ENCODE data around the gene CD8B. TPM values are rescaled to one million over a fixed set of nuclear protein-coding genes. Genes with fewer than 3 reads are reported as not detected.

CD8B gene
- total and polyA plus RNA-seq, 9 of the 15 experiments (the other 6 are each of a cell fraction or from before 2014, with no cell fraction given): not detected

- no peak for DNase-seq (ENCODE audit: extremely low read depth in 1 of 4, low spot score in 3 of 4)
Observed at GRCh38 chr2:86790134-86790675, 71.5 kb downstream of the CD8B start.

GRCh38 chr2:86789687-86790133 is 72.0 kb downstream of the CD8B start:
- H3K4me3 ChIP-seq: no peak overlapping the region
- no peaks in the 10 kb centered on the region for H3K79me2 ChIP-seq (ENCODE audit: control insufficient read depth, insufficient read depth, low read length)
- H3K36me3 ChIP-seq (ENCODE audit: control insufficient read depth, insufficient read depth, low read length): no peaks in the 10 kb centered on the region
- in situ Hi-C loops (cut with MboI) (no loop called here), intact Hi-C loops (cut with micrococcal nuclease) (no loop called here)
- peaks cover 27 to 52% of the 10 kb centered on the region in 2 experiments; a peak in 4 of 5 replicates for H3K27me3 ChIP-seq (ENCODE audit: control insufficient read depth in 2 of 2, insufficient read depth in 2 of 2, low read length in 2 of 2)
- ChIA-PET CTCF (ENCODE audit: low intra/inter-chr PET ratio) (no interaction called here), POLR2A (interaction anchor here (0.7 kb wide), 1 partner anchor 10 kb away, joined by 3 read pairs; no protein-coding TSS in a partner anchor)
- FAIRE-seq (no peak), ATAC-seq (no peak), DNase-seq (ENCODE audit: extremely low read depth in 1 of 4, low spot score in 3 of 4) (no peak)
- no peak overlapping the region for H3K4me2 ChIP-seq (ENCODE audit: insufficient read depth, low read length)
- TF ChIP-seq ZNF175 (CRISPR knock-in tag; IDR thresholded peaks at IDR 0.05; ENCODE audit: low read depth): no peak
- no peak for TF ChIP-seq MBD2 (IDR thresholded peaks at IDR 0.05; ENCODE audit: borderline replicate concordance, low read depth)
- no peak for TF ChIP-seq NR2F6 (CRISPR knock-in tag; IDR thresholded peaks at IDR 0.05)
- WGBS (ENCODE audit: insufficient coverage, low coverage, missing lambda C conversion rate): 45% methylated on average over 20 of the region's 40 CpGs
- H2AFZ ChIP-seq (ENCODE audit: low read depth, low read length): no peak overlapping the region
- no peak overlapping the region for H3K9ac ChIP-seq (ENCODE audit: insufficient read depth in 1 of 2, low read depth in 2 of 2, low read length in 2 of 2)
- H4K20me1 ChIP-seq (replicated peaks; ENCODE audit: control insufficient read depth, insufficient read depth, low read length): no peaks in the 10 kb centered on the region
- H3K9me3 ChIP-seq (replicated peaks; ENCODE audit: control insufficient read depth, insufficient read depth, low read depth, low read length): no peaks in the 10 kb centered on the region
- BruUV-seq (replicated peaks): no TSS peak
- peaks cover 4% of the 10 kb centered on the region for H3K9me1 ChIP-seq (ENCODE audit: control insufficient read depth, insufficient read depth, low read length)
- H3K27ac ChIP-seq (ENCODE audit: extremely low read depth, low read depth, low read length): no peak overlapping the region
- peaks cover 0 to 17% of the 10 kb centered on the region in 2 experiments; a peak in 2 of 5 replicates for H3K4me1 ChIP-seq (replicated peaks in 1 of 2; ENCODE audit: control insufficient read depth in 2 of 2, insufficient read depth in 2 of 2, low read length in 2 of 2)

More at GRCh38 chr2:86790134-86790675, 71.5 kb downstream of the CD8B start:
- TF ChIP-seq KHSRP (IDR thresholded peaks at IDR 0.05) (no peak), BCOR (IDR thresholded peaks at IDR 0.05) (0 out of 2 replicates have a peak, but pooled peaks have one; percentile 24), TSC22D4 (tag; IDR thresholded peaks at IDR 0.05) (no peak), RBM25 (IDR thresholded peaks at IDR 0.05; ENCODE audit: low read depth, low read length, severe bottlenecking) (peak; percentile 57)
- Histone ChIP-seq H3K9ac (ENCODE audit: insufficient read depth in 1 of 2, low read depth in 2 of 2, low read length in 2 of 2) (no peak overlapping the region), H3K27ac (ENCODE audit: extremely low read depth, low read depth, low read length) (no peak overlapping the region), H3K36me3 (ENCODE audit: control insufficient read depth, insufficient read depth, low read length) (no peaks in the 10 kb centered on the region), H3K27me3 (ENCODE audit: control insufficient read depth in 2 of 2, insufficient read depth in 2 of 2, low read length in 2 of 2) (peaks cover 24 to 51% of the 10 kb centered on the region in 2 experiments; a peak in 4 of 5 replicates), H3K79me2 (ENCODE audit: control insufficient read depth, insufficient read depth, low read length) (no peaks in the 10 kb centered on the region), H3K4me2 (ENCODE audit: insufficient read depth, low read length) (no peak overlapping the region), H3K4me3 (no peak overlapping the region), H4K20me1 (replicated peaks; ENCODE audit: control insufficient read depth, insufficient read depth, low read length) (no peaks in the 10 kb centered on the region), H3K9me3 (replicated peaks; ENCODE audit: control insufficient read depth, insufficient read depth, low read depth, low read length) (no peaks in the 10 kb centered on the region), H2AFZ (ENCODE audit: low read depth, low read length) (no peak overlapping the region), H3K9me1 (ENCODE audit: control insufficient read depth, insufficient read depth, low read length) (peaks cover 4% of the 10 kb centered on the region), H3K4me1 (replicated peaks in 1 of 2; ENCODE audit: control insufficient read depth in 2 of 2, insufficient read depth in 2 of 2, low read length in 2 of 2) (peaks cover 0 to 17% of the 10 kb centered on the region in 2 experiments; a peak in 2 of 5 replicates)
- intact Hi-C loops (cut with micrococcal nuclease): no loop called here
- in situ Hi-C loops (cut with MboI): no loop called here
- BruUV-seq (replicated peaks): no TSS peak
- ATAC-seq (no peak), FAIRE-seq (no peak)
- ChIA-PET POLR2A (interaction anchor here (0.7 kb wide), 1 partner anchor 11 kb away, joined by 3 read pairs; no protein-coding TSS in a partner anchor), CTCF (ENCODE audit: low intra/inter-chr PET ratio) (no interaction called here)
- WGBS (ENCODE audit: insufficient coverage, low coverage, missing lambda C conversion rate): 22% methylated on average over 15 of the region's 40 CpGs

Measured in K562 (cell line).